Measurements from ENCODE around the gene EBPL. TPM values are rescaled to one million over a fixed set of nuclear protein-coding genes. Genes with fewer than 3 reads are reported as not detected.

Gene EBPL
- total RNA-seq, 1 experiment from 2014 or later = 60.9 TPM

GRCh38 chr13:49679246-49679645 is 12.0 kb downstream of the EBPL start:
- DNase-seq (ENCODE audit: low read depth, low spot score) (no peak), ATAC-seq (no peak)
- TF ChIP-seq CTCF (IDR thresholded peaks at IDR 0.05) (no peak), REST (IDR thresholded peaks at IDR 0.05; ENCODE audit: insufficient read depth in 1 of 2, low read depth in 2 of 2, low read length in 1 of 2) (no peak), POLR2AphosphoS5 (IDR thresholded peaks at IDR 0.05; ENCODE audit: low read depth, low read length) (no peak), SIN3A (IDR thresholded peaks at IDR 0.05; ENCODE audit: borderline replicate concordance, insufficient read depth, low read depth, low read length) (no peak), TCF7L2 (IDR thresholded peaks at IDR 0.05; ENCODE audit: low read depth, low read length) (no peak)
- no peaks in the 10 kb centered on the region for H3K27me3 ChIP-seq (ENCODE audit: control insufficient read depth, insufficient read depth, low read length)
- no peaks in the 10 kb centered on the region; the same call in 1 of the 2 replicates for H3K9me3 ChIP-seq (ENCODE audit: control insufficient read depth, insufficient read depth, low read depth, low read length)
- POLR2A ChIA-PET = no interaction called here
- H3K4me3 ChIP-seq (ENCODE audit: low read depth in 2 of 2, low read length in 2 of 2) = no peak overlapping the region
- in situ Hi-C loops (cut with HindIII; ENCODE audit: low pct_unique_long_range_greater_than_20kb, low sequenced_read_pairs) = no loop called here
- no peaks in the 10 kb centered on the region for H3K36me3 ChIP-seq (ENCODE audit: control insufficient read depth, insufficient read depth, low read length)
- 0 out of 2 replicates have a peak, but pooled peaks cover 3% of the 10 kb centered on the region for H3K4me1 ChIP-seq (ENCODE audit: control insufficient read depth, insufficient read depth, low read length)
- intact Hi-C loops (cut with micrococcal nuclease; ENCODE audit: unreplicated experiment) = no loop called here
- H3K27ac ChIP-seq (ENCODE audit: low read length) = no peak overlapping the region
- CTCF ChIA-PET = interaction anchor here (0.7 kb wide), 1 partner anchor 114 kb away, joined by 4 read pairs; no protein-coding TSS in a partner anchor
- BruUV-seq (replicated peaks) = no TSS peak

GRCh38 chr13:49678191-49678914 is 12.9 kb downstream of the EBPL start:
- Histone ChIP-seq H3K4me3 (ENCODE audit: low read depth in 2 of 2, low read length in 2 of 2) (no peak overlapping the region), H3K9me3 (ENCODE audit: control insufficient read depth, insufficient read depth, low read depth, low read length) (no peaks in the 10 kb centered on the region; the same call in 1 of the 2 replicates), H3K36me3 (ENCODE audit: control insufficient read depth, insufficient read depth, low read length) (no peaks in the 10 kb centered on the region), H3K27ac (ENCODE audit: low read length) (no peak overlapping the region), H3K4me1 (ENCODE audit: control insufficient read depth, insufficient read depth, low read length) (0 out of 2 replicates have a peak, but pooled peaks cover 3% of the 10 kb centered on the region), H3K27me3 (ENCODE audit: control insufficient read depth, insufficient read depth, low read length) (no peaks in the 10 kb centered on the region)
- DNase-seq (ENCODE audit: low read depth, low spot score) (no peak), ATAC-seq (no peak)
- in situ Hi-C loops (cut with HindIII; ENCODE audit: low pct_unique_long_range_greater_than_20kb, low sequenced_read_pairs) (no loop called here), intact Hi-C loops (cut with micrococcal nuclease; ENCODE audit: unreplicated experiment) (no loop called here)
- ChIA-PET POLR2A (no interaction called here), CTCF (no interaction called here)
- no peak for TF ChIP-seq CTCF (IDR thresholded peaks at IDR 0.05)
- no peak for TF ChIP-seq POLR2AphosphoS5 (IDR thresholded peaks at IDR 0.05; ENCODE audit: low read depth, low read length)
- TF ChIP-seq SIN3A (IDR thresholded peaks at IDR 0.05; ENCODE audit: borderline replicate concordance, insufficient read depth, low read depth, low read length) = no peak
- TF ChIP-seq REST (IDR thresholded peaks at IDR 0.05; ENCODE audit: insufficient read depth in 1 of 2, low read depth in 2 of 2, low read length in 1 of 2) = no peak
- TF ChIP-seq TCF7L2 (IDR thresholded peaks at IDR 0.05; ENCODE audit: low read depth, low read length) = no peak
- no TSS peak for BruUV-seq (replicated peaks)
